WTC11 (cell line): ENCODE measurements around the gene BBOX1. TPM values are rescaled to one million over a fixed set of nuclear protein-coding genes. Genes with fewer than 3 reads are reported as not detected.
"Not testable (repeated sequence)": the region's sequence is repeated elsewhere in the genome, so short reads cannot be mapped to it uniquely, and the experiment has no call there.

Experiments
- ATAC-seq: fragments of 200-7000 bp; cut with Tn5 transposase; 2 replicates; pipeline ENCODE4 v1.10.0; 2021; ENCODE audit warnings: mild to moderate bottlenecking, moderate library complexity
- CTCF ChIA-PET: fragments of 300-600 bp; sonication (Branson Sonifier 250); formaldehyde crosslinking; loops from one replicate; lab custom pipeline; 2021; ENCODE audit warnings: antibody characterized with exemption; lab: Charles Lee
- POLR2A ChIA-PET: fragments of 350-600 bp; sonication (Branson Sonifier 250); formaldehyde crosslinking; loops from one replicate; lab custom pipeline; 2021; ENCODE audit warnings: antibody characterized with exemption; lab: Charles Lee
- DNase-seq: peaks from one replicate; pipeline ENCODE4 v3.0.0; 2021; ENCODE audit warnings: low spot score
- H3K27ac Mint-ChIP-seq: 2 replicates; pipeline ENCODE4 v1.8.0; 2021; ENCODE audit warnings: mixed read lengths
- H3K27me3 Mint-ChIP-seq: 2 replicates; pipeline ENCODE4 v1.8.0; 2021; ENCODE audit warnings: low read depth, mild to moderate bottlenecking, moderate library complexity, mixed read lengths
- H3K36me3 Mint-ChIP-seq: 2 replicates; pipeline ENCODE4 v1.8.0; 2021; ENCODE audit warnings: mixed read lengths
- H3K4me1 Mint-ChIP-seq: 2 replicates; pipeline ENCODE4 v1.8.0; 2022; ENCODE audit warnings: mixed read lengths
- H3K4me3 Mint-ChIP-seq: 2 replicates; pipeline ENCODE4 v1.8.0; 2021; ENCODE audit warnings: mild to moderate bottlenecking, moderate library complexity, mixed read lengths
- H3K9me3 Mint-ChIP-seq: 2 replicates; pipeline ENCODE4 v1.8.0; 2021; ENCODE audit warnings: mixed read lengths
- CREB1 ChIP-seq: sonication (generic); formaldehyde crosslinking; IDR thresholded peaks from 2 replicates; pipeline ENCODE4 v1.8.0; 2023; ENCODE audit warnings: mild to moderate bottlenecking, missing genetic modification reagents
- CREM ChIP-seq: sonication (generic); formaldehyde crosslinking; IDR thresholded peaks from 2 replicates; pipeline ENCODE4 v1.8.1; 2022; ENCODE audit warnings: mild to moderate bottlenecking, missing genetic modification reagents, moderate library complexity
- ESRRA ChIP-seq: sonication (generic); formaldehyde crosslinking; IDR thresholded peaks from 2 replicates; pipeline ENCODE4 v1.8.1; 2022; ENCODE audit warnings: mild to moderate bottlenecking, missing genetic modification reagents, borderline replicate concordance
- FOXK1 ChIP-seq: sonication (generic); formaldehyde crosslinking; IDR thresholded peaks from 2 replicates; pipeline ENCODE4 v1.8.0; 2022; ENCODE audit warnings: mild to moderate bottlenecking, moderate library complexity, missing genetic modification reagents
- JUN ChIP-seq: sonication (generic); formaldehyde crosslinking; IDR thresholded peaks from 2 replicates; pipeline ENCODE4 v1.8.0; 2023; ENCODE audit warnings: mild to moderate bottlenecking, missing genetic modification reagents
- TEAD1 ChIP-seq: sonication (generic); formaldehyde crosslinking; IDR thresholded peaks from 2 replicates; pipeline ENCODE4 v1.8.0; 2022; ENCODE audit warnings: mild to moderate bottlenecking, missing genetic modification reagents
- TEAD4 ChIP-seq: sonication (generic); formaldehyde crosslinking; IDR thresholded peaks from 2 replicates; pipeline ENCODE4 v1.8.0; 2022; ENCODE audit warnings: mild to moderate bottlenecking, missing genetic modification reagents
- TP53 ChIP-seq: sonication (generic); formaldehyde crosslinking; IDR thresholded peaks from 2 replicates; pipeline ENCODE4 v1.8.1; 2023; ENCODE audit warnings: mild to moderate bottlenecking, missing genetic modification reagents
- ZBTB21 ChIP-seq: sonication (generic); formaldehyde crosslinking; IDR thresholded peaks from 2 replicates; pipeline ENCODE4 v1.8.1; 2023; ENCODE audit warnings: mild to moderate bottlenecking, missing genetic modification reagents, borderline replicate concordance
- ZNF423 ChIP-seq: fragments of 250-450 bp; sonication (Bioruptor Pico); IDR thresholded peaks from 2 replicates; pipeline ENCODE4 v2.1.2; 2022; ENCODE audit warnings: mild to moderate bottlenecking, moderate library complexity
- ZNF671 ChIP-seq: fragments of 250-450 bp; sonication (Bioruptor Pico); IDR thresholded peaks from 2 replicates; pipeline ENCODE4 v1.8.0; 2021; ENCODE audit warnings: mild to moderate bottlenecking
- total RNA-seq: library from RNA; stranded (reverse); gene quantifications from 3 replicates; pipeline ENCODE4 v1.2.3, GENCODE V29; 2021
- TF ChIP-seq, protein P1 (sequence below): fragments of 250-450 bp; sonication (Bioruptor Pico); IDR thresholded peaks from 2 replicates; pipeline ENCODE4 v1.9.0; 2021; ENCODE audit warnings: moderate library complexity, mild to moderate bottlenecking, inconsistent platforms, borderline replicate concordance
- TF ChIP-seq, protein P2 (sequence below): sonication (generic); formaldehyde crosslinking; IDR thresholded peaks from 2 replicates; pipeline ENCODE4 v1.8.1; 2023; ENCODE audit warnings: mild to moderate bottlenecking, missing genetic modification reagents, borderline replicate concordance
- TF ChIP-seq, protein P3 (sequence below): sonication (generic); formaldehyde crosslinking; IDR thresholded peaks from 2 replicates; pipeline ENCODE4 v1.8.1; 2023; ENCODE audit warnings: mild to moderate bottlenecking, missing genetic modification reagents, moderate library complexity
- TF ChIP-seq, protein P4 (sequence below): sonication (generic); formaldehyde crosslinking; IDR thresholded peaks from 2 replicates; pipeline ENCODE4 v1.8.0; 2023; ENCODE audit warnings: missing genetic modification reagents, mild to moderate bottlenecking, borderline replicate concordance

Gene BBOX1
- total RNA-seq, 1 experiment from 2014 or later, result not detected

DNA sequence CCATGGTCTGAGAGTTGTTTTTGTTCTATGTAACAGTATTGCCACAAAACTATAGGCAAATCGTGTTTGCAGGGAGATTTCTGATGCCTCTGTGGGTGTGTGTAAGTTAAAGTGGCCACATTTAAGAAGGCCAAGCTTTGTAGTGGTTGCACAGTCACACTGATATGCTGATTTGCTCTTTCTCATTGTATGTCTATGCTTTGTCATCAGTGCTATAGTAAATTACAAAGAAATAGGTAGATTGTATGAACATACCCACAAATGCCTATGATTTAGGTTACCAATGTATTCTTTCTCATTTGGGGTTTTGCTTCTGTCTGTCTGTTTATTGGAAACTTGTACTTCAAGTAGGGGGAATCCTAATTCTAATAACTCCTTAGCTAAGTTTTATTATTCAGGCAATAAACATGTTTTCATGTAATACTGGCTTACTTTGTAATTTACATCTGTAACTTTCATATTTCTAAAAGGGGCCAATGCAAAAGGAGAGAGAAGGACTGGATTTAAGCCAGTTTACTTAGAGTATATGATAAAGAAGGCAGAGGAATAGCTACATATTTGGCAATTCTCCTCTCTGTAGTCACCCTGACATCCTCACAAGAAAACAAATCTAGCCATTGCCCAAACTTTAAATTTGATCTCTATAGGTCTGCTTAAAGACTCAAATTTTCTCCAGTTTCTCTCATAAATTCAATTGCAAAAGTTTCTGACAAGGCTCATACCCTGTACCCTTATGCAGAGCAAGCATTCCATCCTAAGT lies 44.7 kb upstream of the BBOX1 start (continued):
- TF ChIP-seq TP53 (CRISPR knock-in tag) (no peak), FOXK1 (no peak), ESRRA (CRISPR knock-in tag) (no peak), ZNF423 (no peak), ZBTB21 (no peak), TEAD1 (CRISPR knock-in tag) (no peak)
- TF ChIP-seq, protein P1, sequence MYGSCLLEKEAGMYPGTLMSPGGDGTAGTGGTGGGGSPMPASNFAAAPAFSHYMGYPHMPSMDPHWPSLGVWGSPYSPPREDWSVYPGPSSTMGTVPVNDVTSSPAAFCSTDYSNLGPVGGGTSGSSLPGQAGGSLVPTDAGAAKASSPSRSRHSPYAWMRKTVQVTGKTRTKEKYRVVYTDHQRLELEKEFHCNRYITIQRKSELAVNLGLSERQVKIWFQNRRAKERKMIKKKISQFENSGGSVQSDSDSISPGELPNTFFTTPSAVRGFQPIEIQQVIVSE (CRISPR knock-in tag), result no peak
- TF ChIP-seq, protein P2, sequence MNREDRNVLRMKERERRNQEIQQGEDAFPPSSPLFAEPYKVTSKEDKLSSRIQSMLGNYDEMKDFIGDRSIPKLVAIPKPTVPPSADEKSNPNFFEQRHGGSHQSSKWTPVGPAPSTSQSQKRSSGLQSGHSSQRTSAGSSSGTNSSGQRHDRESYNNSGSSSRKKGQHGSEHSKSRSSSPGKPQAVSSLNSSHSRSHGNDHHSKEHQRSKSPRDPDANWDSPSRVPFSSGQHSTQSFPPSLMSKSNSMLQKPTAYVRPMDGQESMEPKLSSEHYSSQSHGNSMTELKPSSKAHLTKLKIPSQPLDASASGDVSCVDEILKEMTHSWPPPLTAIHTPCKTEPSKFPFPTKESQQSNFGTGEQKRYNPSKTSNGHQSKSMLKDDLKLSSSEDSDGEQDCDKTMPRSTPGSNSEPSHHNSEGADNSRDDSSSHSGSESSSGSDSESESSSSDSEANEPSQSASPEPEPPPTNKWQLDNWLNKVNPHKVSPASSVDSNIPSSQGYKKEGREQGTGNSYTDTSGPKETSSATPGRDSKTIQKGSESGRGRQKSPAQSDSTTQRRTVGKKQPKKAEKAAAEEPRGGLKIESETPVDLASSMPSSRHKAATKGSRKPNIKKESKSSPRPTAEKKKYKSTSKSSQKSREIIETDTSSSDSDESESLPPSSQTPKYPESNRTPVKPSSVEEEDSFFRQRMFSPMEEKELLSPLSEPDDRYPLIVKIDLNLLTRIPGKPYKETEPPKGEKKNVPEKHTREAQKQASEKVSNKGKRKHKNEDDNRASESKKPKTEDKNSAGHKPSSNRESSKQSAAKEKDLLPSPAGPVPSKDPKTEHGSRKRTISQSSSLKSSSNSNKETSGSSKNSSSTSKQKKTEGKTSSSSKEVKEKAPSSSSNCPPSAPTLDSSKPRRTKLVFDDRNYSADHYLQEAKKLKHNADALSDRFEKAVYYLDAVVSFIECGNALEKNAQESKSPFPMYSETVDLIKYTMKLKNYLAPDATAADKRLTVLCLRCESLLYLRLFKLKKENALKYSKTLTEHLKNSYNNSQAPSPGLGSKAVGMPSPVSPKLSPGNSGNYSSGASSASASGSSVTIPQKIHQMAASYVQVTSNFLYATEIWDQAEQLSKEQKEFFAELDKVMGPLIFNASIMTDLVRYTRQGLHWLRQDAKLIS (CRISPR knock-in tag), result no peak
- TF ChIP-seq, all 79 proteins: peak for 0

DNA sequence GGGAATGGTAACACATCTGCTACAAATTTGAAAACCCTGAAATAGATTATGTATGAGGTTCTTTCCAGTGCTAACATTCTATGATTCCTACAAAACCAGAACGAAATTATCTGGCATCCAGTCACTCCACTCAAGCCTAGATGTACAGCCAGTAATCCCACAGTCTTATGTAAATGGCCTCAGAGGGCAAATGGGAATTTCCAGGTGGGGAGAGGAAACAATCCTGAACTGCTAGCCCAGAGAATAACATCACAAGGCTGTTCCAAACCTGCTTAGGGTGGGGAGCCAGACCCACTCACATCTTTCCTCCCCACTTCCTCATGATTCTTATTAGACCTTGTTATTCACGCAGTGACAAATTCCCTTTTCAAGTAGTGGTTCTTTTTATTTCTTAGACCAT lies 43.2 kb upstream of the BBOX1 start:
- H3K36me3 Mint-ChIP-seq, result no peaks in the 10 kb centered on the region
- TF ChIP-seq, protein P3, sequence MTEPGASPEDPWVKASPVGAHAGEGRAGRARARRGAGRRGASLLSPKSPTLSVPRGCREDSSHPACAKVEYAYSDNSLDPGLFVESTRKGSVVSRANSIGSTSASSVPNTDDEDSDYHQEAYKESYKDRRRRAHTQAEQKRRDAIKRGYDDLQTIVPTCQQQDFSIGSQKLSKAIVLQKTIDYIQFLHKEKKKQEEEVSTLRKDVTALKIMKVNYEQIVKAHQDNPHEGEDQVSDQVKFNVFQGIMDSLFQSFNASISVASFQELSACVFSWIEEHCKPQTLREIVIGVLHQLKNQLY (CRISPR knock-in tag), result no peak
- TF ChIP-seq, all 79 proteins: peak for 0
- CTCF ChIA-PET, result no interaction called here
- Mint-ChIP-seq H3K9me3 (no peaks in the 10 kb centered on the region), H3K4me1 (peaks cover 8% of the 10 kb centered on the region), H3K4me3 (no peak overlapping the region), H3K27ac (no peak overlapping the region), H3K27me3 (peaks cover 20% of the 10 kb centered on the region)
- no peak for ATAC-seq
- POLR2A ChIA-PET, result no interaction called here
- no peak for DNase-seq

DNA sequence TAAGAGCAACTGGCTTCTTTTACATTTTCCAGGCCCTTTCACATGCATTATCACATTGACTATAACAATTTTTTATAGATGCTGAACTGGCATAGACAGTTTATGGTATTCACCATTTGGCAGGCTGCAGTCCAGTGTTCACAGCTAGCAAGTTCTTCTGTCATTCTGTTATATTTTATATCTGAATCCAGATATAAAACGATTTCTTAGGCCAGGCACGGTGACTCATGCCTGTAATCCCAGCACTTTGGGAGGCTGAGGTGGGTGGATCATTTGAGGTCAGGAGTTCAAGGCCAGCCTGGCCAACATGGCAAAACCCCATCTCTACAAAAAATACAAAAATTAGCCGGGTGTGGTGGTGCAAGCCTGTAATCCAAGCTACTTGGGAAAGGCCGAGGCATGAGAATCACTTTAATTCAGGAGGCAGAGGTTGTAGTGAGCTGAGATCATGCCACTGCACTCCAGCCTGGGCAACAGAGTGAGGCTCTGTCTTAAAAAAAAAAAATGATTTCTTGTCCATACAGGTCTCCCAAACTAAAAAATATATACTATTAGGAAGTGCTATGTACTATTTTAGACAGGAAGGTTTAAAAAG lies 39.4 kb upstream of the BBOX1 start:
- H3K9me3 Mint-ChIP-seq, ATAC-seq, POLR2A ChIA-PET, H3K4me3 Mint-ChIP-seq, CTCF ChIA-PET, H3K27me3 Mint-ChIP-seq, DNase-seq, H3K4me1 Mint-ChIP-seq, H3K36me3 Mint-ChIP-seq, H3K27ac Mint-ChIP-seq: not testable (repeated sequence)

DNA sequence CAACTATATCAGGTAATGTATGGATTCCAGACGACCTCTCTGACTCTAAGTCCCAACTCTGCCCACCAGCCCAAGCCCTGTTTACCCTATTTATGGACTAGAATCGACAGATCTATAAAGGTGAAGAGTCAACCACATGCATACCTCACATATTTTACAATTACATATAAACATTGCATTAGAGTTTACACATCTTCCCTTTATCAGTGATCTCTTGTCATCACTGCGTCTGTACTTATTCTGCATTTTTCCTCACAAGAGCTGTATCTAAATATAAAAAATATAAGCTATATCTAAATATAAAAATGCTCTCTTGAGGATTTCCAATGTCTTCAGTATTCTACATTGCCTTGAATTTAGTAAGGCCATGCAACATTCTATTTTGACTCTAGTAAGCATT lies 38.2 kb upstream of the BBOX1 start:
- DNase-seq (no peak), ATAC-seq (no peak)
- H3K4me3 Mint-ChIP-seq, result no peak overlapping the region
- no peaks in the 10 kb centered on the region for H3K9me3 Mint-ChIP-seq
- no peak overlapping the region for H3K27ac Mint-ChIP-seq
- ChIA-PET CTCF (no interaction called here), POLR2A (no interaction called here)
- no peaks in the 10 kb centered on the region; the same call in 1 of the 2 replicates for H3K27me3 Mint-ChIP-seq
- TF ChIP-seq TEAD4 (CRISPR knock-in tag) (no peak), JUN (CRISPR knock-in tag) (no peak), CREM (CRISPR knock-in tag) (no peak), ZNF671 (CRISPR knock-in tag) (no peak), FOXK1 (no peak), CREB1 (CRISPR knock-in tag) (no peak)
- TF ChIP-seq, protein P4, sequence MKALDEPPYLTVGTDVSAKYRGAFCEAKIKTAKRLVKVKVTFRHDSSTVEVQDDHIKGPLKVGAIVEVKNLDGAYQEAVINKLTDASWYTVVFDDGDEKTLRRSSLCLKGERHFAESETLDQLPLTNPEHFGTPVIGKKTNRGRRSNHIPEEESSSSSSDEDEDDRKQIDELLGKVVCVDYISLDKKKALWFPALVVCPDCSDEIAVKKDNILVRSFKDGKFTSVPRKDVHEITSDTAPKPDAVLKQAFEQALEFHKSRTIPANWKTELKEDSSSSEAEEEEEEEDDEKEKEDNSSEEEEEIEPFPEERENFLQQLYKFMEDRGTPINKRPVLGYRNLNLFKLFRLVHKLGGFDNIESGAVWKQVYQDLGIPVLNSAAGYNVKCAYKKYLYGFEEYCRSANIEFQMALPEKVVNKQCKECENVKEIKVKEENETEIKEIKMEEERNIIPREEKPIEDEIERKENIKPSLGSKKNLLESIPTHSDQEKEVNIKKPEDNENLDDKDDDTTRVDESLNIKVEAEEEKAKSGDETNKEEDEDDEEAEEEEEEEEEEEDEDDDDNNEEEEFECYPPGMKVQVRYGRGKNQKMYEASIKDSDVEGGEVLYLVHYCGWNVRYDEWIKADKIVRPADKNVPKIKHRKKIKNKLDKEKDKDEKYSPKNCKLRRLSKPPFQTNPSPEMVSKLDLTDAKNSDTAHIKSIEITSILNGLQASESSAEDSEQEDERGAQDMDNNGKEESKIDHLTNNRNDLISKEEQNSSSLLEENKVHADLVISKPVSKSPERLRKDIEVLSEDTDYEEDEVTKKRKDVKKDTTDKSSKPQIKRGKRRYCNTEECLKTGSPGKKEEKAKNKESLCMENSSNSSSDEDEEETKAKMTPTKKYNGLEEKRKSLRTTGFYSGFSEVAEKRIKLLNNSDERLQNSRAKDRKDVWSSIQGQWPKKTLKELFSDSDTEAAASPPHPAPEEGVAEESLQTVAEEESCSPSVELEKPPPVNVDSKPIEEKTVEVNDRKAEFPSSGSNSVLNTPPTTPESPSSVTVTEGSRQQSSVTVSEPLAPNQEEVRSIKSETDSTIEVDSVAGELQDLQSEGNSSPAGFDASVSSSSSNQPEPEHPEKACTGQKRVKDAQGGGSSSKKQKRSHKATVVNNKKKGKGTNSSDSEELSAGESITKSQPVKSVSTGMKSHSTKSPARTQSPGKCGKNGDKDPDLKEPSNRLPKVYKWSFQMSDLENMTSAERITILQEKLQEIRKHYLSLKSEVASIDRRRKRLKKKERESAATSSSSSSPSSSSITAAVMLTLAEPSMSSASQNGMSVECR (CRISPR knock-in tag), result no peak
- no peaks in the 10 kb centered on the region for H3K4me1 Mint-ChIP-seq
- H3K36me3 Mint-ChIP-seq, result no peaks in the 10 kb centered on the region
